HCT116 (cell line): ENCODE data around the gene SELENOW.

ENCODE experiments used
- CTCF ChIP-seq, 3 experiments: fragments of 200-600 bp in 1 of 3; sonication (generic) in 1 of 3; IDR thresholded peaks in 2 of 3; conservative IDR thresholded peaks in 1 of 3; 2 replicates each; pipeline ENCODE4 v1.5.1; 2012 to 2017; ENCODE audit warnings: low read depth in 2 of 3, low read length in 2 of 3, antibody characterized with exemption in 1 of 3, borderline replicate concordance in 1 of 3, control low read depth in 1 of 3, mild to moderate bottlenecking in 1 of 3, mixed read lengths in 1 of 3, mixed run types in 1 of 3, moderate library complexity in 1 of 3; ENCODE audit not compliant: insufficient read depth in 1 of 3
- EGR1 ChIP-seq: IDR thresholded peaks from 2 replicates; pipeline ENCODE4 v1.6.1; 2012; ENCODE audit warnings: low read depth
- EZH2 ChIP-seq: fragments of 200-600 bp; sonication (generic); IDR thresholded peaks from 2 replicates; pipeline ENCODE4 v1.6.1; 2017; ENCODE audit warnings: antibody characterized with exemption, mixed run types
- EZH2phosphoT487 ChIP-seq: fragments of 200-600 bp; IDR thresholded peaks from 2 replicates; pipeline ENCODE4 v1.6.1; 2018; ENCODE audit warnings: antibody characterized with exemption, borderline replicate concordance
- MAX ChIP-seq: IDR thresholded peaks from 2 replicates; pipeline ENCODE4 v1.6.1; 2012
- POLR2A ChIP-seq: IDR thresholded peaks from 2 replicates; pipeline ENCODE4 v1.7.0; 2011; ENCODE audit warnings: borderline replicate concordance; ENCODE audit not compliant: insufficient read depth, insufficient read length; ENCODE audit errors: extremely low read depth
- POLR2AphosphoS5 ChIP-seq: IDR thresholded peaks from 2 replicates; pipeline ENCODE4 v1.6.1; 2011; ENCODE audit warnings: mild to moderate bottlenecking, low read depth, low read length, moderate library complexity
- REST ChIP-seq: IDR thresholded peaks from 2 replicates; pipeline ENCODE4 v1.6.1; 2012; ENCODE audit warnings: low read depth
- SIN3A ChIP-seq: IDR thresholded peaks from 2 replicates; pipeline ENCODE4 v1.6.1; 2012; ENCODE audit warnings: low read depth
- SRF ChIP-seq: IDR thresholded peaks from 2 replicates; pipeline ENCODE4 v1.6.1; 2012; ENCODE audit warnings: low read depth
- TCF7L2 ChIP-seq: IDR thresholded peaks from 2 replicates; pipeline ENCODE4 v1.7.0; 2011; ENCODE audit warnings: borderline replicate concordance, inconsistent platforms; ENCODE audit not compliant: insufficient read depth, insufficient read length; ENCODE audit errors: extremely low read depth
- YY1 ChIP-seq: IDR thresholded peaks from 2 replicates; pipeline ENCODE4 v1.6.1; 2011; ENCODE audit warnings: low read length, low read depth, moderate library complexity, mild to moderate bottlenecking; ENCODE audit not compliant: insufficient replicate concordance; ENCODE audit errors: extremely low read depth
- ZNF274 ChIP-seq: fragments of 200-500 bp; sonication (Bioruptor generic); IDR thresholded peaks from 2 replicates; pipeline ENCODE4 v1.6.1; 2014; ENCODE audit warnings: mild to moderate bottlenecking, low read depth, low read length, inconsistent platforms

- TF ChIP-seq CTCF (IDR thresholded peaks at IDR 0.05 in 2 of 3, conservative IDR thresholded peaks at IDR 0.05 in 1 of 3; ENCODE audit: borderline replicate concordance in 1 of 3, insufficient read depth in 1 of 3, low read depth in 2 of 3, low read length in 2 of 3) (no peak), EGR1 (no peak), SIN3A (no peak), REST (no peak), POLR2A (no peak), ZNF274 (no peak), MAX (no peak), EZH2 (no peak), POLR2AphosphoS5 (no peak), TCF7L2 (no peak), EZH2phosphoT487 (no peak), SRF (no peak), YY1 (no peak)
Measured at GRCh38 chr19:47766359-47766620, 12.2 kb upstream of the SELENOW start.
